ENCODE measurements around the gene TGDS.

Gene TGDS

GRCh38 chr13:94623316-94623715 is 27.4 kb upstream of the TGDS start:
- H3K4me3 ChIP-seq (ENCODE audit: low read depth, low read length) = no peak overlapping the region
- no peak for TF ChIP-seq CTCF (IDR thresholded peaks at IDR 0.05; ENCODE audit: borderline replicate concordance, insufficient read depth, low read depth, low read length)

DNA sequence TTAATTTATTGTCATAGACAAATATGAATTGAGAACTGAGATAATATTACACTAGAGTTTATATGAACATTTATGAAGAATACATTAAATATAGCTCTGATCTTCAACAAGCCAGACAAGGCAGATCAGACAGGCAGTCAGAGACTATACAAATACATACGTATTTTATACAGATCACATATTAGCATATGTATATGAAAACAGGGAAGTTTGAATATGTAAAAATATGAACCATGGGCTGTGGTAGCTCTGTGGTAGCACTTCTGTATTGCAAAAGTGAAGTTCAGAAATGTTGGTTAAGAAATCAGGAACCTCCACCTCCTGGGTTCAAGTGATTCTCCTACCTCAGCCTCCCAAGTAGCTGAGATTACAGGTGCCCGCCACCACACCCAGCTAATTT is 26.4 kb upstream of the TGDS start:
- no peak for TF ChIP-seq CTCF (IDR thresholded peaks at IDR 0.05; ENCODE audit: borderline replicate concordance, insufficient read depth, low read depth, low read length)
- no peak overlapping the region for H3K4me3 ChIP-seq (ENCODE audit: low read depth, low read length)

DNA sequence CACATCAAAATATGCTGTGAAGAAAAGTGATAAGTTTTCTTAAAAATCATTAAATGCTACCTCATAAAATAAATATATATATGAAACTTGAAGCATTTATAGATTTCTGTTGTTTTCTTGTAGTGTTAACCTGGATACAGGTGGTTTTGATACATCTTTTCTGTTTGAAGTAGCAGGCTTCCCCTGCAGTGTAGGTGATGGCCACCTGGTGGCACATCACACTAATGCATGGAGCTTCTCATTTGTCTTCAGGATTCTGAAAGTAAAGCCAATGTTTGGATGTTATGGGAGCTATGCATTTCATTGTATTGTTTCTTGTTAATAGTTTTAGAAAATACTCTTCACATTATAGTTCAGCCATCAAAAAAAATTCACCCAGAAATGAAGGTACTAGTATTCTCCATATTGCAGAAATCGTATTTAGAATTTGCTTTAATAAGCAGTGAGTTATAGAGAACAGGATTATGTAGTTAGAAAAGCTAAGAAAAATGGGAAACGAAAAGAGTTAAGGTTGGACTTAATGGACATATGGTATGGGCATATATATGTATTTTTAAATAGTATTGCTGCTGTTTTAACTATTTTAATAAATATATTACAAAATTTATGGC is 24.4 kb upstream of the TGDS start:
- no peak overlapping the region for H3K4me3 ChIP-seq (ENCODE audit: low read depth, low read length)
- TF ChIP-seq CTCF (IDR thresholded peaks at IDR 0.05; ENCODE audit: borderline replicate concordance, insufficient read depth, low read depth, low read length) = peak; percentile 65

- peak; percentile 30; the same call in 1 of the 2 replicates for TF ChIP-seq CTCF (IDR thresholded peaks at IDR 0.05; ENCODE audit: borderline replicate concordance, insufficient read depth, low read depth, low read length)
- no peak overlapping the region for H3K4me3 ChIP-seq (ENCODE audit: low read depth, low read length)
Measured at GRCh38 chr13:94617389-94618000, 21.5 kb upstream of the TGDS start.

GRCh38 chr13:94613051-94613450 is 17.1 kb upstream of the TGDS start:
- no peak overlapping the region for H3K4me3 ChIP-seq (ENCODE audit: low read depth, low read length)
- no peak for TF ChIP-seq CTCF (IDR thresholded peaks at IDR 0.05; ENCODE audit: borderline replicate concordance, insufficient read depth, low read depth, low read length)

DNA sequence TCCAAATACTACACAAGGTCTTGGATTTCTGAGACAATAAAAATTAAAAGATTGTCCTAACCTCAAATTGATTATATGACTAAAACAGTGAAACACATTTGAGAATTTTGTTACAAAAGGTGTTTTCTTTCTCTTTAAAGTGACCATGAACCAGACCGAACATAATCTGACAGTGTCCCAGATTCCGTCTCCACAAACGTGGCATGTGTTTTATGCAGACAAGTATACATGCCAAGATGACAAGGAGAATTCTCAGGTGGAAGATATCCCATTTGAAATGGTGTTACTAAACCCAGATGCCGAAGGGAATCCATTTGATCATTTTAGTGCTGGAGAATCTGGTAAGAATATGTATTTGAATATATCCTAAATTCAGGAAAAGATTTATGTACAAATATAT is 16.1 kb upstream of the TGDS start:
- no peak overlapping the region for H3K4me3 ChIP-seq (ENCODE audit: low read depth, low read length)
- no peak for TF ChIP-seq CTCF (IDR thresholded peaks at IDR 0.05; ENCODE audit: borderline replicate concordance, insufficient read depth, low read depth, low read length)

GRCh38 chr13:94610475-94610874 is 14.5 kb upstream of the TGDS start:
- no peak for TF ChIP-seq CTCF (IDR thresholded peaks at IDR 0.05; ENCODE audit: borderline replicate concordance, insufficient read depth, low read depth, low read length)
- no peak overlapping the region for H3K4me3 ChIP-seq (ENCODE audit: low read depth, low read length)
